Mammary epithelial cell (primary cell): Measurements from ENCODE around the gene NTN4.

ENCODE experiments used
- EZH2 ChIP-seq: IDR thresholded peaks from 2 replicates; pipeline ENCODE4 v1.6.1; 2012; ENCODE audit warnings: low read length, inconsistent platforms, borderline replicate concordance
- TF ChIP-seq, protein P1 (sequence below), 2 donors: IDR thresholded peaks in 1 of 2; conservative IDR thresholded peaks in 1 of 2; 2 replicates each; pipeline ENCODE4 v1.5.1; 2011 to 2012; ENCODE audit warnings: inconsistent platforms in 2 of 2, low read length in 2 of 2, mild to moderate bottlenecking in 2 of 2, control low read depth in 1 of 2, low read depth in 1 of 2; ENCODE audit not compliant: insufficient read depth in 1 of 2; ENCODE audit errors: extremely low read depth in 1 of 2

DNA sequence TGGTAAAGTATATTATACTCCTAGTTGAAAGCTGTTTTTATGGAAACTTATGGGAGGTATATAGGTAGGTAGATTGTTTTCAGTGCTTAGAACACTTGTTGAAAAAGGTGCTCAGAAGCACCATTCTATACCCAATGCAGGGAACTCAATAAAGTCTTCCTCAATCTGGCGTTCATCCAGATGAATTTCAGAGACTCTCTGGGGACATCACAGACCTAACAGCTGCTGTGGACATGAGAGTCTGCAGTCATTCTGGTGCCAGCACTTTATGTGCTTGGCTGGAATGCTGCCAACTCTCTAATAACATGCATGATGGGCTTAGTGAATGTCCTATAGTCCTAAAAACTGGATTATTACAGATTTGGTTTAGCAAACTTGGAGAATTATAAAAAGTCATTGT, 115.9 kb downstream of the NTN4 start:
- TF ChIP-seq, protein P1, sequence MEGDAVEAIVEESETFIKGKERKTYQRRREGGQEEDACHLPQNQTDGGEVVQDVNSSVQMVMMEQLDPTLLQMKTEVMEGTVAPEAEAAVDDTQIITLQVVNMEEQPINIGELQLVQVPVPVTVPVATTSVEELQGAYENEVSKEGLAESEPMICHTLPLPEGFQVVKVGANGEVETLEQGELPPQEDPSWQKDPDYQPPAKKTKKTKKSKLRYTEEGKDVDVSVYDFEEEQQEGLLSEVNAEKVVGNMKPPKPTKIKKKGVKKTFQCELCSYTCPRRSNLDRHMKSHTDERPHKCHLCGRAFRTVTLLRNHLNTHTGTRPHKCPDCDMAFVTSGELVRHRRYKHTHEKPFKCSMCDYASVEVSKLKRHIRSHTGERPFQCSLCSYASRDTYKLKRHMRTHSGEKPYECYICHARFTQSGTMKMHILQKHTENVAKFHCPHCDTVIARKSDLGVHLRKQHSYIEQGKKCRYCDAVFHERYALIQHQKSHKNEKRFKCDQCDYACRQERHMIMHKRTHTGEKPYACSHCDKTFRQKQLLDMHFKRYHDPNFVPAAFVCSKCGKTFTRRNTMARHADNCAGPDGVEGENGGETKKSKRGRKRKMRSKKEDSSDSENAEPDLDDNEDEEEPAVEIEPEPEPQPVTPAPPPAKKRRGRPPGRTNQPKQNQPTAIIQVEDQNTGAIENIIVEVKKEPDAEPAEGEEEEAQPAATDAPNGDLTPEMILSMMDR (conservative IDR thresholded peaks at IDR 0.05 in 1 of 2, IDR thresholded peaks at IDR 0.05 in 1 of 2; ENCODE audit: extremely low read depth in 1 of 2, insufficient read depth in 1 of 2, low read depth in 1 of 2, low read length in 2 of 2) = no peak
- no peak for TF ChIP-seq EZH2
